Endothelial cell (in vitro differentiated cells): Measurements from ENCODE around the gene GNAI2. TPM values are rescaled to one million over a fixed set of nuclear protein-coding genes. Genes with fewer than 3 reads are reported as not detected.

Experiments
- DNase-seq: peaks from one replicate; pipeline ENCODE4 v3.0.0; 2021; ENCODE audit warnings: low spot score
- H3K27ac Mint-ChIP-seq: one replicate; pipeline ENCODE4 v1.8.0; 2021; ENCODE audit warnings: mixed read lengths, inconsistent platforms; ENCODE audit not compliant: unreplicated experiment
- H3K27me3 Mint-ChIP-seq: one replicate; pipeline ENCODE4 v1.8.0; 2021; ENCODE audit warnings: mild to moderate bottlenecking, moderate library complexity, mixed read lengths, inconsistent platforms; ENCODE audit not compliant: unreplicated experiment
- H3K36me3 Mint-ChIP-seq: one replicate; pipeline ENCODE4 v1.8.0; 2021; ENCODE audit warnings: mild to moderate bottlenecking, low read depth, mixed read lengths, inconsistent platforms; ENCODE audit not compliant: unreplicated experiment
- H3K4me1 Mint-ChIP-seq: one replicate; pipeline ENCODE4 v1.8.0; 2021; ENCODE audit warnings: mild to moderate bottlenecking, mixed read lengths, inconsistent platforms; ENCODE audit not compliant: unreplicated experiment
- H3K4me3 Mint-ChIP-seq: one replicate; pipeline ENCODE4 v1.8.0; 2021; ENCODE audit warnings: mild to moderate bottlenecking, mixed read lengths, inconsistent platforms; ENCODE audit not compliant: unreplicated experiment
- H3K9me3 Mint-ChIP-seq: one replicate; pipeline ENCODE4 v1.8.0; 2021; ENCODE audit warnings: mixed read lengths, inconsistent platforms; ENCODE audit not compliant: unreplicated experiment
- total RNA-seq: library from RNA; stranded (reverse); fragmentation: NEBNext Ultra II Directional; extraction: Animal tissue kit (Norgen Biotek cat#: 25700); gene quantifications from one replicate; pipeline ENCODE4 v1.2.1, GENCODE V29; 2021; ENCODE audit not compliant: unreplicated experiment
- TF ChIP-seq, protein P1 (sequence below): fragments of 200-600 bp; sonication (generic); IDR thresholded peaks from one replicate; pipeline ENCODE4 v1.5.0; 2021; ENCODE audit warnings: antibody characterized with exemption; ENCODE audit not compliant: unreplicated experiment

The GNAI2 gene
- total RNA-seq, 1 donor from 2014 or later: 771 TPM

DNA sequence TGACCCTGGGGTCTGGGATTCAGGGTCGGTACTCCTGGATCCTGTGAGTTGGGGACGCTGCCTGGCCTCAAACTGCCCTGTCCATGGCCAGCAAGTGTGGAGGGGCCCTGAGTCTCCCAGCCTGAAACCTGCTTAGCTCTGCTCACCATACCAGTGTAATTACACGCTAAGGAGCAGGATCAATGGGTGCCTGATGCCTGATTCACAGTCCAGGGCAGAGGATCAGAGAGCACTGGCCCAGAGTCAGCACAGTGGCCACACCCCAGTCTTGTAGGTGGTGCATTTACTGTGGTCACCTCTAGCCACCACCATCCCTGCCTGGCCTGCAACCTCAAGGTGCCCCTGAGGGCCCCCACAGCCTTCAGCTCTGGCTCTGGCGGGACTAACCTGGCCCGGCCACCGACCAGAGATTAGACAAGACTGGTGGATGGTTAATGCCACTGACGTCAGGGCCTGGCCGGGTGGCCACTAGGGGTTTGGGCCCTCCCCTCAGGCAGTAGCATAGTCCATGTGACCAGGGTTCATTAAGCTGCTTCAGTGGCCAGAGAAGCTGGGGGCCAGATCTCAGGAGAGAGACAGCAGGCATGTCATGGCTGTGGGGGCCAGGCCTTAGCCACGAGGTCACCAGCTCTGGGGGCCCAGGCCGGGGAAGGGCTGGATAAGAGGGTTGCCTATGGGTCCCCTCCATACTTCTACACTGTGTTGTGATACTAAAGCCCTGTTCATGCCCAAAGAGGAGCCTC is 34.3 kb upstream of the GNAI2 start:
- Mint-ChIP-seq H3K36me3 (no peaks in the 10 kb centered on the region), H3K9me3 (no peaks in the 10 kb centered on the region), H3K4me1 (no peaks in the 10 kb centered on the region), H3K27me3 (peaks cover 14% of the 10 kb centered on the region), H3K27ac (no peak overlapping the region), H3K4me3 (no peak overlapping the region)
- TF ChIP-seq, protein P1, sequence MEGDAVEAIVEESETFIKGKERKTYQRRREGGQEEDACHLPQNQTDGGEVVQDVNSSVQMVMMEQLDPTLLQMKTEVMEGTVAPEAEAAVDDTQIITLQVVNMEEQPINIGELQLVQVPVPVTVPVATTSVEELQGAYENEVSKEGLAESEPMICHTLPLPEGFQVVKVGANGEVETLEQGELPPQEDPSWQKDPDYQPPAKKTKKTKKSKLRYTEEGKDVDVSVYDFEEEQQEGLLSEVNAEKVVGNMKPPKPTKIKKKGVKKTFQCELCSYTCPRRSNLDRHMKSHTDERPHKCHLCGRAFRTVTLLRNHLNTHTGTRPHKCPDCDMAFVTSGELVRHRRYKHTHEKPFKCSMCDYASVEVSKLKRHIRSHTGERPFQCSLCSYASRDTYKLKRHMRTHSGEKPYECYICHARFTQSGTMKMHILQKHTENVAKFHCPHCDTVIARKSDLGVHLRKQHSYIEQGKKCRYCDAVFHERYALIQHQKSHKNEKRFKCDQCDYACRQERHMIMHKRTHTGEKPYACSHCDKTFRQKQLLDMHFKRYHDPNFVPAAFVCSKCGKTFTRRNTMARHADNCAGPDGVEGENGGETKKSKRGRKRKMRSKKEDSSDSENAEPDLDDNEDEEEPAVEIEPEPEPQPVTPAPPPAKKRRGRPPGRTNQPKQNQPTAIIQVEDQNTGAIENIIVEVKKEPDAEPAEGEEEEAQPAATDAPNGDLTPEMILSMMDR: no peak
- DNase-seq: no peak

DNA sequence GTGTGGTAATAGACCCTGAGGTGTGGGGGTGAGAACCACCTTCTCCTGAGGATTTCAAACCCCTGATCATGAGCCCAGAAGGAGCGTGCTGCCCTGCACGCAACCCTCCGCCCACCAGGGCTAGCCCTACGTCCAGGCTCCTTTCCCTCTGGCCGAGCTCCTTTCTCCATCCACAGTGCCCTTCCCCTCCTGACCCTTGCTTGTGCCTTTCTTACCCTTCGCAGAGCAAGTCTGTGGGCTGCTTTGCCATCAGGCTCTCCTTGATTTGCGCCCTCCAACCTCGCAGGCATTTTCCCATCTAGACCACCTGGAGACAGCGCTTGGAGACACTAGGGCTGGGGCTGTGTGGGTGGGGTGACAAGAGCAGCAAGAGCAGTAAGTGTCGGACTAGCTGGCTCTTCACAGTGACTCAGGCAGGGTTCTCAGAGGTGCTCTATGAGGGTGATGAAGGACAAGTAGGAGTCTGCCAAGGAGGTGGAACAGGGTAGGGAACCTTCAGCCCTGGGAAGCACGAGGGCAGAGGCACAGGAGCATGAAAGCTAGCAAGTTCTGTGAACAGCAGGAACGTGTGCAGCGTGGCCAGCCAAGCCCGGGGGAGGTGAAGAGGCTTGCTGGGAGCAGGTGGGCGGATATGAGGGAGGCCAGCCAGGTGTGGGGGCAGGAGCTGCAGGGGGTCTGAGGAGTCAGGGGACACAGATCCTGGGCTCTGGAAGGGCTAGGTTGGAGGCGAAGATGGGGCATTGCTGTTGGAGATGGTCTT is 33.5 kb upstream of the GNAI2 start:
- Mint-ChIP-seq H3K4me3 (no peak overlapping the region), H3K9me3 (no peaks in the 10 kb centered on the region), H3K27me3 (peaks cover 14% of the 10 kb centered on the region), H3K36me3 (no peaks in the 10 kb centered on the region), H3K27ac (no peak overlapping the region), H3K4me1 (no peaks in the 10 kb centered on the region)
- TF ChIP-seq, protein P1: no peak
- DNase-seq: no peak

DNA sequence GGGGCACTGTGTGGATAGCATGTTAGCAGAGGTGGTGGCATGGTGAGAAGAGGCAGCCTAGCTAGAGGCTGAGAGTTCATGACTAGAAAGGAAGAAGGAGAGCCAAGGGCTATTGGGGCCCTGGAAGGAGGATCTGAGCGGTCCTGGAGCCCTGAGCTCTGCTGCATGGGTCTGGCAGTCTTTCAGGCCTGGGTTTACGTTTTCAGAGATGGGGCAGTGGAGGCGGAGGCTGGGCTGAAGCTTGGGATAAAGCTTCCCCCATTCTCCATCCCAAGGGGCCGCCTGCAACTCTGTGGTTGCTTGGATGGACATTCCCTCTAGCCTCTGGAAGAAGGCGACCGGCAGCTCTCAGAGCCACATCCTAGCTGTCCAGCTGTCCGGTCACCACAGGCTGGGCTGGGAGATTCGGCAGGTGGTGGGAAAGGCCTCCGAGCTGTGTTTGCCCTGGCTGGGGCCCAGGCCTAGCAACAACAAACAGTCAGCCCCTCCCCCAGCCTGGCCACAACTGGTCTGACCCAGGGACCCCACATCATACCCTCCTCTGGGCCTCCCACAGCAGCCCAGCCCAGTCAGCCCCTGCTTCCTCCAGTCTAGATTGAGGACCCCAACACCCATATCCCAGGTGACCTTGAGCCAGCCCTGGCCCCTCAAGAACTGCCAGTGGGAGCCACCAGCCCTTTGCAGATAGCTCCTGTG is 32.7 kb upstream of the GNAI2 start:
- Mint-ChIP-seq H3K27ac (no peak overlapping the region), H3K9me3 (no peaks in the 10 kb centered on the region)
- DNase-seq: no peak

DNA sequence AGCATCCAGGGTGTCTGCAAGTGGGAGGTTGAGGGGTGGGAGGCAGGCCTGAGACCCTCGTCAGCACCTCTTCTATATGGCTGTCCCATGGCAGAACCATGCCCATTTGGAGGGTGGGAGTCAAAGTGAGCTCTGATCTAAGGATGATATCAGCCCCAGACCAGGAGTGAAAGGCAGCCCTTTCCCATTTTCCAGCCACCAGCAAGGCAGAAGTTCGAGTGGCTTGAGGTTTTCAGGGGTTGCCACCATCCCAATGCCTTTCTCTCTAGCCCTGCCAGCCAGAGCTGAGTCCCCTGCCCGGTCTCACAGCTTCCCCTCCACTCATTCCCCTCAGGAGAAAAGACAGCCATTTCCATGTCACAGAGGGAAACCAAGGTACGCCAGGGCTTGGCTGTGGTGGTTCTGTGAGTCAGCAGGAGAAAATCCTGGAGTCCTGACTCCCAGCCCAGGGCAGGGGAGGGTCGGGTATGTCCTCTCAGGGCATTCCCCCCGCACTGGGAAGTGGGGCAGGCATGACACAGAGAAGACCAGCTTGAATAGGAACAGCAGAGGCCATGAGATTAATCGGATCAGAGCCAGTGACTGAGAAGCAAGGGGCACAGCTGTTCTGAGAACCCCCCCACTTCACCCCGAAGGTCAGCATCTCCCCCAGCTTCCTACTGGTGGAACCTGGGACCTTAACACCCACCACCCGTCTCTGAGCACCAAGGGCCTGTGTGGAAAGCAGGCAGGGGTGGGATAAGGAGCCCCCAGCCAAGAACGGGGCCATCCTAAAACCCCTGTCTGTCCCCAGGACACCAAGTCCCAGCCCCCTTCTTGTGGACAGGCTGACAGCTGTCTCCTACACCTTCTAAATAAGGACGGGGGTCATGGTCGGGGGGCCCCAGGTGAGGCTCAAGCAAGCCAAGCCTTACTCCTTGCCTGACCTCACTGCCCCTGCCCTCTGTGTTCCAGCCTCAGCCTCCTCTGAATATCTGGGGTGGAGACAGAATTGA is 31.9 kb upstream of the GNAI2 start:
- no peaks in the 10 kb centered on the region for H3K9me3 Mint-ChIP-seq
- peak overlapping the region; percentile 51 for H3K4me3 Mint-ChIP-seq
- no peak for DNase-seq
- no peaks in the 10 kb centered on the region for H3K4me1 Mint-ChIP-seq
- no peak overlapping the region for H3K27ac Mint-ChIP-seq
- TF ChIP-seq, protein P1: no peak
- peaks cover 14% of the 10 kb centered on the region for H3K27me3 Mint-ChIP-seq
- no peaks in the 10 kb centered on the region for H3K36me3 Mint-ChIP-seq

More for the DNA sequence above, 32.7 kb upstream of the GNAI2 start:
- no peaks in the 10 kb centered on the region for H3K36me3 Mint-ChIP-seq
- TF ChIP-seq, protein P1: no peak
- H3K4me3 Mint-ChIP-seq: no peak overlapping the region
- H3K27me3 Mint-ChIP-seq: peaks cover 14% of the 10 kb centered on the region
- H3K4me1 Mint-ChIP-seq: no peaks in the 10 kb centered on the region
